ENCODE results near the gene HEATR5B. TPM values are rescaled to one million over a fixed set of nuclear protein-coding genes. Genes with fewer than 3 reads are reported as not detected.

HEATR5B gene
- total and polyA plus RNA-seq, 2 of the 8 experiments (the other 6 are each of a cell fraction or from before 2014, with no cell fraction given): 7.0 to 12.6 TPM

DNA sequence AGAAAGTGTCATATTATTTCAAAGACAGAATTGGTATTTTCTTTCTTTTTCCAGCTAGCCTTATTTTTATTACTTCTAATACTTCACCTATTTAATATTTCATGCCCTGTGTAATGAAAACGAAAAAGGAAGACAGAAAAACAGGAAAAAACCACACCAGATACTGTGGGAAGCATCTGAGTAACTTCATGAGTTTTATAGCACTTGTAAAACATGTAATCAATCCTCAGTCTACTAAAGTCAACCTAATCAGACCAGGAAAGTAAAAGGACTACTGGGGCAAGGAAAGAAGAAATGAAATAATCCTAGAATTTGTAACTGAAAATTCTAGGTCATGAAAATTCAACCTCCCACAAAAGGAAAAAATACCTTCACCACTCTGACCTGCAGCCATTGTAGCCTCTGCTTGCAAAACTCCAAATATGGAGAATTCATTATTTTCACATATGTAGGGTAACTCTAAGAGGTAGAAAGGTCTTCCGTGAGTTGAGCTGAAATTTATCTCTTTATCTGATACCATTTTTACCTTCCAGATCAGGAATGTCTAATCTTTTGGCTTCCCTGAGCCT, 83.1 kb downstream of the HEATR5B start (continued):
- TF ChIP-seq TCF12 (IDR thresholded peaks at IDR 0.05; ENCODE audit: low read depth, low read length) (no peak), SUZ12 (IDR thresholded peaks at IDR 0.05; ENCODE audit: low read length) (no peak), TEAD4 (IDR thresholded peaks at IDR 0.05; ENCODE audit: low read depth, low read length) (no peak)
- TF ChIP-seq, protein P1, sequence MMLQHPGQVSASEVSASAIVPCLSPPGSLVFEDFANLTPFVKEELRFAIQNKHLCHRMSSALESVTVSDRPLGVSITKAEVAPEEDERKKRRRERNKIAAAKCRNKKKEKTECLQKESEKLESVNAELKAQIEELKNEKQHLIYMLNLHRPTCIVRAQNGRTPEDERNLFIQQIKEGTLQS (IDR thresholded peaks at IDR 0.05; ENCODE audit: insufficient read depth, low read depth, low read length): no peak

All from H1 (cell line).